Neural progenitor cell (in vitro differentiated cells): Measurements from ENCODE around the gene RSL1D1. TPM values are rescaled to one million over a fixed set of nuclear protein-coding genes. Genes with fewer than 3 reads are reported as not detected.

Source experiments
- DNase-seq: peaks from one replicate; pipeline ENCODE4 v3.0.0-alpha.2; 2016; ENCODE audit warnings: low spot score
- H2AFZ ChIP-seq: fragments of 200-600 bp; sonication (generic); replicated peaks from 2 replicates; pipeline ENCODE4 v1.6.1; 2016; ENCODE audit warnings: antibody characterized with exemption
- H3F3A ChIP-seq: fragments of 200-600 bp; sonication (generic); 2 replicates; pipeline ENCODE4 v1.6.1; 2016; ENCODE audit warnings: antibody characterized with exemption, low read depth
- H3K27ac ChIP-seq: fragments of 200-600 bp; sonication (generic); 2 replicates; pipeline ENCODE4 v1.5.1; 2016; ENCODE audit warnings: mild to moderate bottlenecking
- H3K27me3 ChIP-seq: fragments of 200-600 bp; sonication (generic); 2 replicates; pipeline ENCODE4 v1.6.1; 2016; ENCODE audit warnings: mild to moderate bottlenecking, moderate library complexity
- H3K36me3 ChIP-seq: fragments of 200-600 bp; sonication (generic); 2 replicates; pipeline ENCODE4 v1.5.1; 2016
- H3K4me1 ChIP-seq: fragments of 200-600 bp; sonication (generic); 2 replicates; pipeline ENCODE4 v1.6.1; 2016; ENCODE audit warnings: mixed run types
- H3K4me2 ChIP-seq: fragments of 200-600 bp; sonication (generic); 2 replicates; pipeline ENCODE4 v1.6.1; 2016
- H3K4me3 ChIP-seq: fragments of 200-600 bp; sonication (generic); 2 replicates; pipeline ENCODE4 v1.5.1; 2016
- H3K79me2 ChIP-seq: fragments of 200-600 bp; sonication (generic); 2 replicates; pipeline ENCODE4 v1.6.1; 2016; ENCODE audit warnings: low read depth
- H3K9ac ChIP-seq: fragments of 200-600 bp; sonication (generic); 2 replicates; pipeline ENCODE4 v1.6.1; 2016
- H3K9me3 ChIP-seq: fragments of 200-600 bp; sonication (generic); 2 replicates; pipeline ENCODE4 v1.5.1; 2016; ENCODE audit warnings: low read depth
- H4K20me1 ChIP-seq: fragments of 200-600 bp; sonication (generic); 2 replicates; pipeline ENCODE4 v1.6.1; 2016; ENCODE audit warnings: low read depth
- H3K27ac Mint-ChIP-seq: 3 replicates; pipeline ENCODE4 v1.8.0; 2021; ENCODE audit warnings: mixed read lengths
- H3K27me3 Mint-ChIP-seq: 2 replicates; pipeline ENCODE4 v1.8.0; 2022; ENCODE audit warnings: low read depth, mild to moderate bottlenecking, inconsistent platforms, moderate library complexity, mixed read lengths; ENCODE audit not compliant: insufficient read depth
- H3K36me3 Mint-ChIP-seq: 3 replicates; pipeline ENCODE4 v1.8.0; 2021; ENCODE audit warnings: mixed read lengths
- H3K4me1 Mint-ChIP-seq: 3 replicates; pipeline ENCODE4 v1.8.0; 2021; ENCODE audit warnings: mixed read lengths
- H3K4me3 Mint-ChIP-seq: 3 replicates; pipeline ENCODE4 v1.8.0; 2021; ENCODE audit warnings: mild to moderate bottlenecking, moderate library complexity, mixed read lengths
- H3K9me3 Mint-ChIP-seq: 3 replicates; pipeline ENCODE4 v1.8.0; 2020; ENCODE audit warnings: mixed read lengths
- EZH2 ChIP-seq: fragments of 200-600 bp; sonication (generic); IDR thresholded peaks from 2 replicates; pipeline ENCODE4 v1.6.1; 2017; ENCODE audit warnings: antibody characterized with exemption, mild to moderate bottlenecking, moderate library complexity
- EZH2phosphoT487 ChIP-seq: fragments of 200-600 bp; sonication (generic); IDR thresholded peaks from 2 replicates; pipeline ENCODE4 v1.6.1; 2017; ENCODE audit warnings: antibody characterized with exemption
- total RNA-seq: library from RNA; depleted of rRNA; stranded (reverse); fragments of >200 nt; gene quantifications from 2 replicates; pipeline ENCODE4 v1.2.3, GENCODE V29; 2015; ENCODE audit warnings: low replicate concordance
- TF ChIP-seq, protein P1 (sequence below): fragments of 200-600 bp; sonication (generic); IDR thresholded peaks from 2 replicates; pipeline ENCODE4 v1.5.1; 2017; ENCODE audit warnings: antibody characterized with exemption, mild to moderate bottlenecking

Gene RSL1D1
- total RNA-seq, 1 donor from 2014 or later: 384 TPM

DNA sequence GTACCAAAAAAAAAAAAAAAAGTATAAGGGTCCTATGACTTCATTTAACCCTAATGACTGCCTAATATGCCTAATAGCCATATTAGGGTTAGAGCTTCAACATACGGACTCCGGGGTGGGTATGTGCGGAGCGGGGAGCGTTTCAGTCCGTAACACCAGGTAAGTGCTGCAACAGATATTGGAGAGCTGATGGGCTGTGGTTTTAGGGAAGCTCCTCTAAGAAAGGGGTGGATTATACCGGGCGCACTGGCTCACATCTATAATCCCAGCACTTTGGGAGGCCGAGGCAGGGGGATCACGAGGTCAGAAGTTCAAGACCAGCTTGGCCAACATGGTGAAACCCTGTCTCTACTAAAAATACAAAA, 52.3 kb downstream of the RSL1D1 start:
- peak overlapping the region; percentile 88 for H3K4me3 ChIP-seq
- Mint-ChIP-seq H3K27ac (peak overlapping the region; percentile 82), H3K27me3 (no peaks in the 10 kb centered on the region), H3K4me1 (peaks cover 39% of the 10 kb centered on the region), H3K9me3 (no peaks in the 10 kb centered on the region), H3K4me3 (peak overlapping the region; percentile 93), H3K36me3 (peaks cover 6% of the 10 kb centered on the region)
- no peak overlapping the region for H2AFZ ChIP-seq
- peaks cover 22% of the 10 kb centered on the region for H4K20me1 ChIP-seq
- H3K4me2 ChIP-seq: peak overlapping the region; percentile 95
- no peak for DNase-seq
- H3F3A ChIP-seq: peaks cover 25% of the 10 kb centered on the region
- TF ChIP-seq EZH2 (no peak), EZH2phosphoT487 (no peak)
- TF ChIP-seq, protein P1, sequence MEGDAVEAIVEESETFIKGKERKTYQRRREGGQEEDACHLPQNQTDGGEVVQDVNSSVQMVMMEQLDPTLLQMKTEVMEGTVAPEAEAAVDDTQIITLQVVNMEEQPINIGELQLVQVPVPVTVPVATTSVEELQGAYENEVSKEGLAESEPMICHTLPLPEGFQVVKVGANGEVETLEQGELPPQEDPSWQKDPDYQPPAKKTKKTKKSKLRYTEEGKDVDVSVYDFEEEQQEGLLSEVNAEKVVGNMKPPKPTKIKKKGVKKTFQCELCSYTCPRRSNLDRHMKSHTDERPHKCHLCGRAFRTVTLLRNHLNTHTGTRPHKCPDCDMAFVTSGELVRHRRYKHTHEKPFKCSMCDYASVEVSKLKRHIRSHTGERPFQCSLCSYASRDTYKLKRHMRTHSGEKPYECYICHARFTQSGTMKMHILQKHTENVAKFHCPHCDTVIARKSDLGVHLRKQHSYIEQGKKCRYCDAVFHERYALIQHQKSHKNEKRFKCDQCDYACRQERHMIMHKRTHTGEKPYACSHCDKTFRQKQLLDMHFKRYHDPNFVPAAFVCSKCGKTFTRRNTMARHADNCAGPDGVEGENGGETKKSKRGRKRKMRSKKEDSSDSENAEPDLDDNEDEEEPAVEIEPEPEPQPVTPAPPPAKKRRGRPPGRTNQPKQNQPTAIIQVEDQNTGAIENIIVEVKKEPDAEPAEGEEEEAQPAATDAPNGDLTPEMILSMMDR: no peak
- peaks cover 52% of the 10 kb centered on the region for H3K79me2 ChIP-seq
- H3K4me1 ChIP-seq: peaks cover 10% of the 10 kb centered on the region
- H3K9me3 ChIP-seq: no peaks in the 10 kb centered on the region
- no peaks in the 10 kb centered on the region for H3K27me3 ChIP-seq
- H3K36me3 ChIP-seq: no peaks in the 10 kb centered on the region
- no peak overlapping the region for H3K9ac ChIP-seq
- no peak overlapping the region for H3K27ac ChIP-seq

DNA sequence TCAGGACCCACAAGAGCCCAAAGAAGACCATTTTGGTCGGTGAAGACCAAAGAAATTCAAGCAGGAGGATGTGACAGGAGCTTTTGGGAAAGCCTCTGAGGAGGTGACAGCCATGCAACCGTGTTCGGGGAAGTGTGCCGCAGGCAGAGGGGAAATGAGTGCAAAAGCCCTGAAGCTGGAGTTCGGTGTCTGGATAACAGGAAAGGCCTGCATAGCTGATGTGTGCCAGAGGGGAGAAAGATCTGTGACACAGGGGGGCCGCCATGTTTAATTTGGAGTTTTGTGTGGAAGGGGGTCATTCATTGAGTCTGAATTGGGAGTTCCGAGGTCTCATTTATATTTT, 53.4 kb downstream of the RSL1D1 start:
- Histone ChIP-seq H3K4me3 (peak overlapping the region; percentile 88), H4K20me1 (peaks cover 32% of the 10 kb centered on the region), H3K79me2 (peaks cover 63% of the 10 kb centered on the region), H3K4me1 (peaks cover 10% of the 10 kb centered on the region), H3F3A (peaks cover 26% of the 10 kb centered on the region), H3K27ac (peak overlapping the region; percentile 99), H3K9ac (peak overlapping the region; percentile 95), H3K36me3 (no peaks in the 10 kb centered on the region), H3K27me3 (no peaks in the 10 kb centered on the region), H2AFZ (peak overlapping the region; percentile 90), H3K4me2 (peak overlapping the region; percentile 95), H3K9me3 (no peaks in the 10 kb centered on the region)
- H3K4me1 Mint-ChIP-seq: peaks cover 36% of the 10 kb centered on the region
- H3K27ac Mint-ChIP-seq: peak overlapping the region; percentile 94
- no peaks in the 10 kb centered on the region for H3K9me3 Mint-ChIP-seq
- H3K4me3 Mint-ChIP-seq: peak overlapping the region; percentile 93
- H3K27me3 Mint-ChIP-seq: no peaks in the 10 kb centered on the region
- H3K36me3 Mint-ChIP-seq: peaks cover 6% of the 10 kb centered on the region
- DNase-seq: no peak
- TF ChIP-seq, protein P1: no peak
- TF ChIP-seq EZH2: no peak
- TF ChIP-seq EZH2phosphoT487: no peak

DNA sequence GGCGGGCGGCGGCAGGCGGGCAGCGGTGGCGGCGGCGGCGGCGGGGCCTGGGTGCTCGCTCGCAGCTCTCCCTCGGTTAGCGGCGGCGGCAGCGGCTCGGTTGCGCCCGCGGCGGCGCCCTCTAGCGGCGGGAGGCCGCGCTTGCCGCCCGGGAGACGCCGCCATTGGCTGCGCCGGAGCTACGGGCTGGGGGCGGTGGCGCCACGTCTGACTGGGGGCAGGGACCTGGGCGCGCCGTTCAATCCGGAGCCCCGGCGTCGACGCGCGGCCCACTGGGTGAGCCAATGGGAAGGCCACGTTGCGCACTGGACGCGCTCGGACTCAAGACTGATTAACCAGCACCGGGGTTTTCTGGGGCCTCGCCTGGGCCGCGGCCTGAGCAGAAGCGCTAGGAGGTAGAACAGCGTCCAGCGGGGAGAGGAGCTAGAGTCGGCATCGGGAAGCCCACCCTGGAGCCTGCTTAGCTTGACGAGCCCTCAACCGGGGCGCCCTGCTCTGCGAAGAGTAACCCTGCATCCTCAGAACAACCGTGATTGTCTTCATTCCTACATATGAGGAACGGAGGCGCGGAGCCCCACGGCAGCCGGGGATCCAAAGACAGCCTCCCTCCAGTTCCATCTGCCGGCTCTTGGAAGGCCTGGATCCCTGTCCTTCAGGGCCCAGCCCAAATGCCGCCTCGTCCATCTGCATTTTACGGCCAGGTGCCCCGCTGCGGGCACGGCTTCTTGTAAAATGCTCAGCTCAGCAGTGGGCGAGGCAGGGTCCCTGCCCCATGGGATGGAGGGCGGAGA, 54.0 kb downstream of the RSL1D1 start, which contains the start of gene ZC3H7A:
Gene ZC3H7A (minus strand): TSS at position 93 of the 791 bp plus-strand sequence. CDS start 14,904 bp downstream, outside the sequence.
- H3K4me2 ChIP-seq: peak within 1 kb of the TSS; percentile 95
- H3K36me3 ChIP-seq: no peaks in the 10 kb centered on the region
- H3K27me3 ChIP-seq: no peaks in the 10 kb centered on the region
- no peaks in the 10 kb centered on the region for H3K9me3 ChIP-seq
- Mint-ChIP-seq H3K4me3 (peak within 1 kb of the TSS; percentile 93), H3K36me3 (peaks cover 6% of the 10 kb centered on the region), H3K4me1 (peaks cover 40% of the 10 kb centered on the region), H3K27me3 (no peaks in the 10 kb centered on the region), H3K27ac (peak within 1 kb of the TSS; percentile 94), H3K9me3 (no peaks in the 10 kb centered on the region)
- peak within 1 kb of the TSS; percentile 97 for H3K4me3 ChIP-seq
- H3F3A ChIP-seq: peaks cover 32% of the 10 kb centered on the region
- TF ChIP-seq EZH2 (no peak), EZH2phosphoT487 (no peak)
- TF ChIP-seq, protein P1: peak; percentile 57
- H3K79me2 ChIP-seq: peaks cover 68% of the 10 kb centered on the region
- peak within 1 kb of the TSS; percentile 95 for H3K9ac ChIP-seq
- peak; percentile 99 for DNase-seq
- peak within 1 kb of the TSS; percentile 99 for H3K27ac ChIP-seq
- H3K4me1 ChIP-seq: peaks cover 11% of the 10 kb centered on the region
- peaks cover 38% of the 10 kb centered on the region for H4K20me1 ChIP-seq
- H2AFZ ChIP-seq: peak within 1 kb of the TSS; percentile 90
